Fibroblast of lung (primary cell): ENCODE measurements around the gene DNAH10. TPM values are rescaled to one million over a fixed set of nuclear protein-coding genes. Genes with fewer than 3 reads are reported as not detected.

ENCODE experiments used
- DNase-seq, 2 donors: peaks; one replicate each; pipeline versions ENCODE4 v3.0.0 to v3.0.0-alpha.2; 2010; ENCODE audit warnings: low read depth in 2 of 2
- H2AFZ ChIP-seq: 2 replicates; pipeline ENCODE4 v1.5.1; 2012; ENCODE audit warnings: low read length, control low read depth, inconsistent platforms
- H3K27ac ChIP-seq: 2 replicates; pipeline ENCODE4 v1.5.1; 2011; ENCODE audit warnings: low read length, control low read depth; ENCODE audit not compliant: insufficient read depth
- H3K27me3 ChIP-seq: 2 replicates; pipeline ENCODE4 v1.5.1; 2011; ENCODE audit warnings: mild to moderate bottlenecking, low read length; ENCODE audit not compliant: control insufficient read depth, insufficient read depth
- H3K36me3 ChIP-seq: 2 replicates; pipeline ENCODE4 v1.5.1; 2011; ENCODE audit warnings: low read length; ENCODE audit not compliant: control insufficient read depth, insufficient read depth
- H3K4me1 ChIP-seq: 2 replicates; pipeline ENCODE4 v1.5.1; 2011; ENCODE audit warnings: low read length; ENCODE audit not compliant: control insufficient read depth, insufficient read depth; ENCODE audit errors: extremely low read depth
- H3K4me2 ChIP-seq: 2 replicates; pipeline ENCODE4 v1.5.1; 2011; ENCODE audit warnings: low read length, control low read depth; ENCODE audit not compliant: insufficient read depth; ENCODE audit errors: extremely low read depth
- H3K4me3 ChIP-seq, 4 experiments: fragments of 200-600 bp in 1 of 4; sonication (generic) in 1 of 4; replicated peaks in 1 of 4; 2 replicates each; pipeline ENCODE4 v1.5.1; 2011 to 2016; ENCODE audit warnings: low read length in 4 of 4, low read depth in 3 of 4, mild to moderate bottlenecking in 3 of 4, control low read depth in 2 of 4, inconsistent platforms in 1 of 4, mixed read lengths in 1 of 4; ENCODE audit not compliant: insufficient read depth in 1 of 4; ENCODE audit errors: control extremely low read depth in 1 of 4
- H3K79me2 ChIP-seq: 2 replicates; pipeline ENCODE4 v1.5.1; 2012; ENCODE audit warnings: mild to moderate bottlenecking, low read length, inconsistent platforms; ENCODE audit not compliant: control insufficient read depth, insufficient read depth
- H3K9ac ChIP-seq: 2 replicates; pipeline ENCODE4 v1.5.1; 2011; ENCODE audit warnings: mild to moderate bottlenecking, low read length, control low read depth; ENCODE audit not compliant: insufficient read depth
- H3K9me3 ChIP-seq: 2 replicates; pipeline ENCODE4 v1.5.1; 2012; ENCODE audit warnings: low read depth, low read length; ENCODE audit not compliant: control insufficient read depth, insufficient read depth
- H4K20me1 ChIP-seq: 2 replicates; pipeline ENCODE4 v1.5.1; 2011; ENCODE audit warnings: low read length; ENCODE audit not compliant: control insufficient read depth, insufficient read depth; ENCODE audit errors: extremely low read depth
- EZH2 ChIP-seq: IDR thresholded peaks from 2 replicates; pipeline ENCODE4 v1.5.1; 2012; ENCODE audit warnings: low read length, control low read depth, mild to moderate bottlenecking; ENCODE audit errors: missing control alignments
- polyA plus RNA-seq, 2 donors: library from polyadenylated mRNA; depleted of rRNA in 1 of 2; stranded (reverse) in 1 of 2; unstranded in 1 of 2; fragments of >200 nt; gene quantifications; 2 replicates each; pipeline ENCODE4 v1.2.1, GENCODE V29; 2011 to 2012; ENCODE audit warnings: missing spikeins in 1 of 2
- total RNA-seq: library from RNA; depleted of rRNA; stranded (reverse); fragments of >200 nt; gene quantifications from 2 replicates; pipeline ENCODE4 v1.2.1, GENCODE V29; 2014
- TF ChIP-seq, protein P1 (sequence below), 2 donors: IDR thresholded peaks in 1 of 2; conservative IDR thresholded peaks in 1 of 2; 1 replicate in 1 of 2; 2 replicates in 1 of 2; pipeline ENCODE4 v1.5.1; 2011 to 2012; ENCODE audit warnings: low read length in 2 of 2, control low read depth in 1 of 2, inconsistent platforms in 1 of 2, low read depth in 1 of 2, mild to moderate bottlenecking in 1 of 2

Gene DNAH10
- total and polyA plus RNA-seq, 2 donors (not counting 1 experiment from before 2014, with no cell fraction given) = 0.06 to 0.33 TPM

DNA sequence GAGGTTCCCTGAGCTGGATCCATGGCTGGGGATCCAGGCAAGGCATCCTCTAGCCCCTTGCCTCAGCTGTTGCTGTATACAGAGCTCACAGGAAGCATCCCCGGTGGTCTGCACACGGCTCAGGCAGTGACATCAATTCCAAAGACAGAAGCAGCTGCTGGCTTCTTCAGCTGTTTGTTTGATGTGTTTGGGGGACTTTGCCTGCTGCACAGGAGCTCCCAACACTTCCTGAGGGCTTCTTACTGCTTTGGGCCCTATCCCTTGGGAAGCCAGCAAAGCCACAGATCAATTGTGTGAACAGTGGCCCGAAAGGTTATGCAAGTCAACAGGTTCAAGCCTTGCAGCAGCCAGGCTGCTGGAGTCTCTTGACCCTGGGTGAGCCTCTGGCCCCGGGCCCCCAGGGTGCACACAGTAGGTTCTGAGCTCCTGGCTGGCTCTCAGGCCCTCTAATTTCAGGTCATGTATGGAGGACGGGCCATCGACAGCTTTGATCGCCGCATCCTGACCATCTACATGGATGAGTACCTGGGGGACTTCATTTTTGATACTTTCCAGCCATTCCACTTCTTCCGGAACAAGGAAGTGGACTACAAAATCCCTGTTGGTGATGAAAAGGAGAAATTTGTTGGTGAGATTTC lies 168.0 kb downstream of the DNAH10 start:
- no peak for DNase-seq
- Histone ChIP-seq H2AFZ (no peak overlapping the region), H3K4me2 (no peak overlapping the region), H3K36me3 (no peaks in the 10 kb centered on the region), H3K27ac (no peak overlapping the region), H4K20me1 (no peaks in the 10 kb centered on the region), H3K9ac (no peak overlapping the region), H3K4me1 (no peaks in the 10 kb centered on the region), H3K9me3 (no peaks in the 10 kb centered on the region), H3K79me2 (no peaks in the 10 kb centered on the region), H3K27me3 (no peaks in the 10 kb centered on the region), H3K4me3 (no peak overlapping the region)
- no peak for TF ChIP-seq EZH2
- TF ChIP-seq, protein P1, sequence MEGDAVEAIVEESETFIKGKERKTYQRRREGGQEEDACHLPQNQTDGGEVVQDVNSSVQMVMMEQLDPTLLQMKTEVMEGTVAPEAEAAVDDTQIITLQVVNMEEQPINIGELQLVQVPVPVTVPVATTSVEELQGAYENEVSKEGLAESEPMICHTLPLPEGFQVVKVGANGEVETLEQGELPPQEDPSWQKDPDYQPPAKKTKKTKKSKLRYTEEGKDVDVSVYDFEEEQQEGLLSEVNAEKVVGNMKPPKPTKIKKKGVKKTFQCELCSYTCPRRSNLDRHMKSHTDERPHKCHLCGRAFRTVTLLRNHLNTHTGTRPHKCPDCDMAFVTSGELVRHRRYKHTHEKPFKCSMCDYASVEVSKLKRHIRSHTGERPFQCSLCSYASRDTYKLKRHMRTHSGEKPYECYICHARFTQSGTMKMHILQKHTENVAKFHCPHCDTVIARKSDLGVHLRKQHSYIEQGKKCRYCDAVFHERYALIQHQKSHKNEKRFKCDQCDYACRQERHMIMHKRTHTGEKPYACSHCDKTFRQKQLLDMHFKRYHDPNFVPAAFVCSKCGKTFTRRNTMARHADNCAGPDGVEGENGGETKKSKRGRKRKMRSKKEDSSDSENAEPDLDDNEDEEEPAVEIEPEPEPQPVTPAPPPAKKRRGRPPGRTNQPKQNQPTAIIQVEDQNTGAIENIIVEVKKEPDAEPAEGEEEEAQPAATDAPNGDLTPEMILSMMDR (conservative IDR thresholded peaks at IDR 0.05 in 1 of 2, IDR thresholded peaks at IDR 0.05 in 1 of 2; ENCODE audit: low read depth in 1 of 2, low read length in 2 of 2) = no peak

DNA sequence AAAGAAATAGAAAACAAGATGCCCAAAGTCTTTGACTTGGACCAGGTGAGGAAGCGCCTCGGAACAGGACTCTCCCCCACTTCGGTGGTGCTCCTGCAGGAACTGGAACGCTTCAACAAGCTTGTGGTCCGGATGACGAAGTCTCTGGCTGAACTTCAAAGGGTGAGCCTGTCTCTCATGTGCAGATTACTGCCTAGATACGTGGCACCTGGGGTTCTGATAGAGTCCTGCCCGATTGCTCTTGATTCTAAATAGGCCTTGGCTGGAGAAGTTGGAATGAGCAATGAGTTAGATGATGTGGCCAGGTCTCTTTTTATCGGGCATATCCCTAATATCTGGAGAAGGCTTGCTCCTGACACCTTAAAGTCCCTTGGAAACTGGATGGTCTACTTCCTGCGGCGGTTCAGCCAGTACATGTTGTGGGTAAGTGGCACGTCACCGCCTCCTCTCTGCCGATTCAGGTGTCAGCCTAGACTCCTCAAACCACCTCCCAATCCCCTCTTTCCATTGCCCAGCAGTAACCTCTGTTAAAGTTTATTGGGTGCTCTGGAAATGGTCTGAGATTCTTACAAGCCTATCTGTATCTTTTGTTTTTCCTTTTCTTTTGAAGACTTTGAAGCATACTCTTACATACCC lies 169.7 kb downstream of the DNAH10 start:
- DNase-seq = no peak
- Histone ChIP-seq H3K79me2 (no peaks in the 10 kb centered on the region), H3K9ac (no peak overlapping the region), H3K27ac (no peak overlapping the region), H2AFZ (no peak overlapping the region), H3K4me3 (no peak overlapping the region), H3K36me3 (peaks cover under 1% of the 10 kb centered on the region), H3K4me2 (no peak overlapping the region), H3K9me3 (no peaks in the 10 kb centered on the region), H3K27me3 (no peaks in the 10 kb centered on the region), H3K4me1 (no peaks in the 10 kb centered on the region), H4K20me1 (no peaks in the 10 kb centered on the region)
- TF ChIP-seq, protein P1 (conservative IDR thresholded peaks at IDR 0.05 in 1 of 2, IDR thresholded peaks at IDR 0.05 in 1 of 2; ENCODE audit: low read depth in 1 of 2, low read length in 2 of 2) = no peak
- no peak for TF ChIP-seq EZH2

DNA sequence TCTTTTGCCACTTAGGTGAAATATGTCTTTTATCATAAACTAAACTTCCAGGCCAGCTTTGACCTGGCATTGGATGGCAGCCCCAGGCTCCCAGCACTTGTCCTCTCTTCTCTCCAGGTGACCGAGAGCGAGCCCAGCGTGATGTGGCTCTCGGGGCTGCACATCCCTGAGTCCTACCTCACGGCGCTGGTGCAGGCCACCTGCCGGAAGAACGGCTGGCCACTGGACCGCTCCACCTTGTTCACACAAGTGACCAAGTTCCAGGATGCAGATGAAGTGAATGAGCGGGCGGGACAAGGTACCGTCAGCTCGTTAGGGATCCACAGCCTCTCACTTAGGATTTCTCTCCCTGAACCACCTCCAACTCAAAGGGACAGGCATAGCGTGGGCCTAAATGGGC lies 171.1 kb downstream of the DNAH10 start:
- Histone ChIP-seq H3K9me3 (no peaks in the 10 kb centered on the region), H3K4me3 (no peak overlapping the region), H3K27ac (no peak overlapping the region), H3K4me1 (no peaks in the 10 kb centered on the region), H4K20me1 (no peaks in the 10 kb centered on the region), H3K27me3 (no peaks in the 10 kb centered on the region), H3K36me3 (peaks cover 2% of the 10 kb centered on the region), H3K79me2 (no peaks in the 10 kb centered on the region), H2AFZ (no peak overlapping the region), H3K9ac (no peak overlapping the region), H3K4me2 (no peak overlapping the region)
- TF ChIP-seq, protein P1 (conservative IDR thresholded peaks at IDR 0.05 in 1 of 2, IDR thresholded peaks at IDR 0.05 in 1 of 2; ENCODE audit: low read depth in 1 of 2, low read length in 2 of 2) = no peak
- TF ChIP-seq EZH2 = no peak
- DNase-seq = no peak
